RPMI8226 (cell line): Measurements from ENCODE around the gene TXNDC8.
A peak's percentile ranks its signal among the peaks of the same experiment; 100 is the strongest.
"Not testable (repeated sequence)": the region's sequence is repeated elsewhere in the genome, so short reads cannot be mapped to it uniquely, and the experiment has no call there.

ENCODE experiments used
- DNase-seq: peaks from one replicate; pipeline ENCODE4 v3.0.0-alpha.2; 2015

TXNDC8 gene

GRCh38 chr9:110323818-110324217, 13.8 kb downstream of the TXNDC8 start:
- DNase-seq = no peak

- DNase-seq = no peak
Measured at GRCh38 chr9:110320651-110321445, 16.8 kb downstream of the TXNDC8 start.

- no peak for DNase-seq
Measured at GRCh38 chr9:110319781-110320492, 17.7 kb downstream of the TXNDC8 start.

GRCh38 chr9:110317911-110318310, 19.8 kb downstream of the TXNDC8 start:
- DNase-seq = no peak

GRCh38 chr9:110316261-110317075, 21.2 kb downstream of the TXNDC8 start:
- peak; percentile 69 for DNase-seq

GRCh38 chr9:110311978-110312377, 25.7 kb downstream of the TXNDC8 start:
- not testable (repeated sequence) for DNase-seq

- DNase-seq = no peak
Measured at GRCh38 chr9:110309681-110310080, 28.0 kb downstream of the TXNDC8 start.

GRCh38 chr9:110308633-110309038, 29.0 kb downstream of the TXNDC8 start:
- DNase-seq = peak; percentile 35

- no peak for DNase-seq
Measured at GRCh38 chr9:110307191-110307590, 30.5 kb downstream of the TXNDC8 start.

- DNase-seq = no peak
Measured at GRCh38 chr9:110303133-110303532, 34.5 kb downstream of the TXNDC8 start.

- DNase-seq = no peak
Measured at GRCh38 chr9:110298043-110298605, 39.5 kb downstream of the TXNDC8 start.

GRCh38 chr9:110293248-110293647, 44.4 kb downstream of the TXNDC8 start:
- no peak for DNase-seq

- DNase-seq = no peak
Measured at GRCh38 chr9:110291921-110292557, 45.6 kb downstream of the TXNDC8 start.

GRCh38 chr9:110290001-110290400, 47.7 kb downstream of the TXNDC8 start:
- no peak for DNase-seq

GRCh38 chr9:110288503-110288902, 49.2 kb downstream of the TXNDC8 start:
- DNase-seq = no peak

GRCh38 chr9:110287289-110287680, 50.4 kb downstream of the TXNDC8 start:
- no peak for DNase-seq

- no peak for DNase-seq
Measured at GRCh38 chr9:110284211-110284844, 53.3 kb downstream of the TXNDC8 start.

- DNase-seq = no peak
Measured at GRCh38 chr9:110283751-110284150, 53.9 kb downstream of the TXNDC8 start.

GRCh38 chr9:110282739-110283081, 55.0 kb downstream of the TXNDC8 start:
- DNase-seq = no peak

GRCh38 chr9:110282018-110282738, 55.5 kb downstream of the TXNDC8 start:
- DNase-seq = no peak

- DNase-seq = no peak
Measured at GRCh38 chr9:110278080-110278707, 59.5 kb downstream of the TXNDC8 start.
